Measurements from ENCODE around the gene ARPIN.

DNA sequence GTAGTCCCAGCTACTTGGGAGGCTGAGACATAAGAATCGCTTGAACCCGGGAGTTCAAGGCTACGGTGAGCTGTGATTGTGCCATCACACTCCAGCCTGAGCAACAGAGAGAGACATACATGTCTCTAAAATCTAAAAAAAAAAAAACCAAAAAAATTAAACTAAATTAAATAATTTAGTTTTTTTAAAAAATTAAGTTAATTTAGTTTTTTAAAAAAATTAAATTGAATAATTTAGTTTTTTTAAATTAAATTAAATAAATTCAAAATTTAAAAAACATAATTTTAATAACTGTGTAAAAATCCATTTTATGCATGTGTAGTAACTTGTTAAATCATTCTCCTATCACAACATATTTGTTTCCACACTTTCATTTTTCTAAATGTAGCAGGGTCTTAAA lies 20.1 kb upstream of the ARPIN start:
- TF ChIP-seq, protein P1, sequence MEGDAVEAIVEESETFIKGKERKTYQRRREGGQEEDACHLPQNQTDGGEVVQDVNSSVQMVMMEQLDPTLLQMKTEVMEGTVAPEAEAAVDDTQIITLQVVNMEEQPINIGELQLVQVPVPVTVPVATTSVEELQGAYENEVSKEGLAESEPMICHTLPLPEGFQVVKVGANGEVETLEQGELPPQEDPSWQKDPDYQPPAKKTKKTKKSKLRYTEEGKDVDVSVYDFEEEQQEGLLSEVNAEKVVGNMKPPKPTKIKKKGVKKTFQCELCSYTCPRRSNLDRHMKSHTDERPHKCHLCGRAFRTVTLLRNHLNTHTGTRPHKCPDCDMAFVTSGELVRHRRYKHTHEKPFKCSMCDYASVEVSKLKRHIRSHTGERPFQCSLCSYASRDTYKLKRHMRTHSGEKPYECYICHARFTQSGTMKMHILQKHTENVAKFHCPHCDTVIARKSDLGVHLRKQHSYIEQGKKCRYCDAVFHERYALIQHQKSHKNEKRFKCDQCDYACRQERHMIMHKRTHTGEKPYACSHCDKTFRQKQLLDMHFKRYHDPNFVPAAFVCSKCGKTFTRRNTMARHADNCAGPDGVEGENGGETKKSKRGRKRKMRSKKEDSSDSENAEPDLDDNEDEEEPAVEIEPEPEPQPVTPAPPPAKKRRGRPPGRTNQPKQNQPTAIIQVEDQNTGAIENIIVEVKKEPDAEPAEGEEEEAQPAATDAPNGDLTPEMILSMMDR (IDR thresholded peaks at IDR 0.05 in 2 of 3, conservative IDR thresholded peaks at IDR 0.05 in 1 of 3; ENCODE audit: insufficient read depth in 2 of 3, low read depth in 1 of 3, low read length in 3 of 3) = no peak
- TF ChIP-seq RFX5 (IDR thresholded peaks at IDR 0.05; ENCODE audit: low read depth, low read length) (no peak), ZNF785 (CRISPR knock-in tag; IDR thresholded peaks at IDR 0.05) (no peak), ZNF121 (CRISPR knock-in tag; conservative IDR thresholded peaks at IDR 0.05) (no peak), POLR2A (conservative IDR thresholded peaks at IDR 0.05) (no peak), PCBP2 (IDR thresholded peaks at IDR 0.05; ENCODE audit: low read depth, low read length, poor library complexity, severe bottlenecking) (no peak), ZNF584 (CRISPR knock-in tag; IDR thresholded peaks at IDR 0.05; ENCODE audit: low read depth) (no peak), ELF1 (tag; IDR thresholded peaks at IDR 0.05) (no peak)
